ENCODE measurements around the gene MACROD1.

MACROD1 gene

GRCh38 chr11:64157631-64158394, 8.1 kb downstream of the MACROD1 start:
- H3K27ac ChIP-seq, result no peak overlapping the region
- no peak overlapping the region for H3K4me3 ChIP-seq

GRCh38 chr11:64156235-64157011, 9.5 kb downstream of the MACROD1 start:
- H3K27ac ChIP-seq, result no peak overlapping the region
- H3K4me3 ChIP-seq, result no peak overlapping the region

GRCh38 chr11:64153812-64154211, 12.1 kb downstream of the MACROD1 start:
- Histone ChIP-seq H3K27ac (no peak overlapping the region), H3K4me3 (no peak overlapping the region)

GRCh38 chr11:64152841-64153691, 12.8 kb downstream of the MACROD1 start:
- Histone ChIP-seq H3K4me3 (no peak overlapping the region), H3K27ac (no peak overlapping the region)

GRCh38 chr11:64151337-64151736, 14.6 kb downstream of the MACROD1 start:
- no peak overlapping the region for H3K4me3 ChIP-seq
- no peak overlapping the region for H3K27ac ChIP-seq

- no peak overlapping the region for H3K27ac ChIP-seq
- H3K4me3 ChIP-seq, result no peak overlapping the region
Measured at GRCh38 chr11:64150481-64151239, 15.3 kb downstream of the MACROD1 start.

- Histone ChIP-seq H3K4me3 (no peak overlapping the region), H3K27ac (no peak overlapping the region)
Measured at GRCh38 chr11:64150051-64150450, 15.9 kb downstream of the MACROD1 start.

- H3K27ac ChIP-seq, result no peak overlapping the region
Measured at GRCh38 chr11:64148917-64149617, 16.8 kb downstream of the MACROD1 start.

GRCh38 chr11:64148226-64148916, 17.5 kb downstream of the MACROD1 start:
- H3K27ac ChIP-seq, result peak overlapping the region in 1 of 21 experiments; percentile 17
- no peak overlapping the region for H3K4me3 ChIP-seq

More at GRCh38 chr11:64148917-64149617, 16.8 kb downstream of the MACROD1 start:
- H3K4me3 ChIP-seq, result no peak overlapping the region

- H3K4me3 ChIP-seq, result no peak overlapping the region
- H3K27ac ChIP-seq, result no peak overlapping the region
Measured at GRCh38 chr11:64146036-64146955, 19.6 kb downstream of the MACROD1 start.

GRCh38 chr11:64144587-64145472, 21.1 kb downstream of the MACROD1 start:
- no peak overlapping the region for H3K27ac ChIP-seq
- H3K4me3 ChIP-seq, result no peak overlapping the region

GRCh38 chr11:64141081-64141783, 24.7 kb downstream of the MACROD1 start:
- Histone ChIP-seq H3K27ac (no peak overlapping the region), H3K4me3 (no peak overlapping the region)

- Histone ChIP-seq H3K27ac (no peak overlapping the region), H3K4me3 (no peak overlapping the region)
Measured at GRCh38 chr11:64140082-64140481, 25.8 kb downstream of the MACROD1 start.

- no peak overlapping the region for H3K4me3 ChIP-seq
- H3K27ac ChIP-seq, result no peak overlapping the region
Measured at GRCh38 chr11:64139049-64139448, 26.9 kb downstream of the MACROD1 start.

GRCh38 chr11:64138398-64138797, 27.5 kb downstream of the MACROD1 start:
- Histone ChIP-seq H3K27ac (no peak overlapping the region), H3K4me3 (no peak overlapping the region)

Data from skin epidermis (tissue), 12 donors.